Nephron progenitor cell (in vitro differentiated cells): ENCODE data around the gene POLR1G.
"Not testable (repeated sequence)": the region's sequence is repeated elsewhere in the genome, so short reads cannot be mapped to it uniquely, and the experiment has no call there.

Experiments
- DNase-seq: peaks from one replicate; pipeline ENCODE4 v3.0.0; 2021
- H3K27ac Mint-ChIP-seq: 2 replicates; pipeline ENCODE4 v1.8.0; 2021; ENCODE audit warnings: mild to moderate bottlenecking, moderate library complexity, mixed read lengths
- H3K27me3 Mint-ChIP-seq: 2 replicates; pipeline ENCODE4 v1.8.0; 2021; ENCODE audit warnings: mild to moderate bottlenecking, low read depth, mixed read lengths; ENCODE audit not compliant: poor library complexity
- H3K36me3 Mint-ChIP-seq: 2 replicates; pipeline ENCODE4 v1.8.0; 2021; ENCODE audit warnings: low read depth, mixed read lengths
- H3K4me1 Mint-ChIP-seq: 2 replicates; pipeline ENCODE4 v1.8.0; 2021; ENCODE audit warnings: mixed read lengths
- H3K4me3 Mint-ChIP-seq: 2 replicates; pipeline ENCODE4 v1.8.0; 2021; ENCODE audit warnings: mild to moderate bottlenecking, moderate library complexity, mixed read lengths
- H3K9me3 Mint-ChIP-seq: 2 replicates; pipeline ENCODE4 v1.8.0; 2021; ENCODE audit warnings: mild to moderate bottlenecking, moderate library complexity, mixed read lengths
- CTCF ChIP-seq: fragments of 200-600 bp; sonication (generic); IDR thresholded peaks from 2 replicates; pipeline ENCODE4 v1.5.0; 2021; ENCODE audit warnings: antibody characterized with exemption

Gene POLR1G

GRCh38 chr19:45428384-45429231, 22.2 kb downstream of the POLR1G start:
- peak; percentile 73 for DNase-seq
- Mint-ChIP-seq H3K4me1 (peaks cover 24% of the 10 kb centered on the region), H3K27ac (no peak overlapping the region), H3K4me3 (peak overlapping the region; percentile 90), H3K27me3 (peaks cover 47% of the 10 kb centered on the region), H3K36me3 (no peaks in the 10 kb centered on the region), H3K9me3 (no peaks in the 10 kb centered on the region)
- peak; percentile 27 for TF ChIP-seq CTCF

- Mint-ChIP-seq H3K4me1 (peaks cover 11% of the 10 kb centered on the region), H3K27me3 (peaks cover 50% of the 10 kb centered on the region)
- H3K4me3 Mint-ChIP-seq, H3K27ac Mint-ChIP-seq, H3K9me3 Mint-ChIP-seq, H3K36me3 Mint-ChIP-seq, DNase-seq: not testable (repeated sequence)
Observed at GRCh38 chr19:45429896-45430295, 23.5 kb downstream of the POLR1G start.

GRCh38 chr19:45431008-45431407, 24.6 kb downstream of the POLR1G start:
- H3K36me3 Mint-ChIP-seq, H3K4me1 Mint-ChIP-seq, H3K4me3 Mint-ChIP-seq, H3K9me3 Mint-ChIP-seq, DNase-seq: not testable (repeated sequence)
- Mint-ChIP-seq H3K27ac (peak overlapping the region; percentile 59), H3K27me3 (peaks cover 52% of the 10 kb centered on the region)

- H3K4me3 Mint-ChIP-seq, H3K4me1 Mint-ChIP-seq: not testable (repeated sequence)
Observed at GRCh38 chr19:45432543-45432942, 26.1 kb downstream of the POLR1G start.

GRCh38 chr19:45437328-45437727, 30.9 kb downstream of the POLR1G start:
- DNase-seq = no peak
- Mint-ChIP-seq H3K36me3 (no peaks in the 10 kb centered on the region), H3K4me3 (no peak overlapping the region), H3K27me3 (peaks cover 23% of the 10 kb centered on the region), H3K4me1 (peaks cover 15% of the 10 kb centered on the region), H3K27ac (no peak overlapping the region), H3K9me3 (no peaks in the 10 kb centered on the region)
- no peak for TF ChIP-seq CTCF

More at GRCh38 chr19:45432543-45432942, 26.1 kb downstream of the POLR1G start:
- not testable (repeated sequence) for H3K27ac Mint-ChIP-seq, DNase-seq, H3K36me3 Mint-ChIP-seq, H3K9me3 Mint-ChIP-seq
- H3K27me3 Mint-ChIP-seq = peaks cover 53% of the 10 kb centered on the region

GRCh38 chr19:45439190-45439568, 32.7 kb downstream of the POLR1G start:
- Mint-ChIP-seq H3K36me3 (no peaks in the 10 kb centered on the region), H3K4me3 (peak overlapping the region; percentile 32), H3K4me1 (peaks cover 29% of the 10 kb centered on the region), H3K9me3 (no peaks in the 10 kb centered on the region), H3K27me3 (peaks cover 11% of the 10 kb centered on the region), H3K27ac (no peak overlapping the region)
- DNase-seq = no peak
- TF ChIP-seq CTCF = no peak

GRCh38 chr19:45439569-45440258, 33.3 kb downstream of the POLR1G start:
- Mint-ChIP-seq H3K27me3 (peaks cover 11% of the 10 kb centered on the region), H3K27ac (no peak overlapping the region), H3K4me3 (peak overlapping the region; percentile 83), H3K4me1 (peaks cover 34% of the 10 kb centered on the region), H3K36me3 (no peaks in the 10 kb centered on the region), H3K9me3 (no peaks in the 10 kb centered on the region)
- peak; percentile 99 for TF ChIP-seq CTCF
- DNase-seq = peak; percentile 88
